Neuronal stem cell (in vitro differentiated cells): Measurements from ENCODE around the gene PEX5L.

Source experiments
- DNase-seq: peaks from one replicate; pipeline ENCODE4 v3.0.0-alpha.2; 2013; ENCODE audit warnings: low spot score
- H2AFZ ChIP-seq: one replicate; pipeline ENCODE4 v1.6.1; 2013; ENCODE audit warnings: mild to moderate bottlenecking, low read length, inconsistent platforms
- H2AK5ac ChIP-seq: 2 replicates; pipeline ENCODE4 v1.6.1; 2013; ENCODE audit warnings: low read depth, mild to moderate bottlenecking, inconsistent platforms, low read length, moderate library complexity, mixed read lengths
- H2BK120ac ChIP-seq: 2 replicates; pipeline ENCODE4 v1.6.1; 2013; ENCODE audit warnings: low read depth, mild to moderate bottlenecking, inconsistent platforms, low read length, moderate library complexity, mixed read lengths
- H2BK12ac ChIP-seq: one replicate; pipeline ENCODE4 v1.6.1; 2013; ENCODE audit warnings: low read length, inconsistent platforms
- H2BK15ac ChIP-seq: 2 replicates; pipeline ENCODE4 v1.6.1; 2013; ENCODE audit warnings: mild to moderate bottlenecking, low read length, inconsistent platforms, mixed read lengths
- H2BK5ac ChIP-seq: one replicate; pipeline ENCODE4 v1.6.1; 2013; ENCODE audit warnings: inconsistent platforms, mild to moderate bottlenecking, low read length, moderate library complexity
- H3K14ac ChIP-seq: one replicate; pipeline ENCODE4 v1.6.1; 2013; ENCODE audit warnings: low read length, inconsistent platforms
- H3K18ac ChIP-seq: 2 replicates; pipeline ENCODE4 v1.6.1; 2013; ENCODE audit warnings: low read length, inconsistent platforms
- H3K23ac ChIP-seq: 2 replicates; pipeline ENCODE4 v1.6.1; 2013; ENCODE audit warnings: low read depth, mild to moderate bottlenecking, mixed read lengths, low read length, inconsistent platforms; ENCODE audit not compliant: poor library complexity
- H3K27ac ChIP-seq: replicated peaks from 3 replicates; pipeline ENCODE4 v1.5.1; 2013; ENCODE audit warnings: low read length, inconsistent platforms
- H3K27me3 ChIP-seq, 3 experiments: 2 replicates each; pipeline ENCODE4 v1.6.1; 2013; ENCODE audit warnings: low read length in 3 of 3, mild to moderate bottlenecking in 2 of 3, inconsistent platforms in 1 of 3, low read depth in 1 of 3, mixed read lengths in 1 of 3, moderate library complexity in 1 of 3; ENCODE audit not compliant: control insufficient read depth in 3 of 3, insufficient read depth in 3 of 3
- H3K36me3 ChIP-seq, 2 donors: replicated peaks in 1 of 2; 2 replicates each; pipeline ENCODE4 v1.6.1; 2013; ENCODE audit warnings: low read length in 2 of 2; ENCODE audit not compliant: control insufficient read depth in 2 of 2, insufficient read depth in 2 of 2
- H3K4ac ChIP-seq: 2 replicates; pipeline ENCODE4 v1.6.1; 2013; ENCODE audit warnings: inconsistent platforms, mild to moderate bottlenecking, low read length, moderate library complexity
- H3K4me1 ChIP-seq, 2 donors: 1 replicate in 1 of 2; 2 replicates in 1 of 2; pipeline ENCODE4 v1.6.1; 2013; ENCODE audit warnings: low read length in 2 of 2, low read depth in 1 of 2; ENCODE audit not compliant: control insufficient read depth in 2 of 2, insufficient read depth in 1 of 2
- H3K4me2 ChIP-seq: one replicate; pipeline ENCODE4 v1.6.1; 2013; ENCODE audit warnings: mild to moderate bottlenecking, low read length, inconsistent platforms; ENCODE audit not compliant: insufficient read depth, poor library complexity, severe bottlenecking
- H3K4me3 ChIP-seq, 2 donors: 2 replicates each; pipeline ENCODE4 v1.5.1; 2013; ENCODE audit warnings: low read length in 2 of 2, mild to moderate bottlenecking in 2 of 2, inconsistent platforms in 1 of 2, moderate library complexity in 1 of 2
- H3K79me1 ChIP-seq: one replicate; pipeline ENCODE4 v1.6.1; 2013; ENCODE audit warnings: low read depth, mild to moderate bottlenecking, inconsistent platforms, low read length, moderate library complexity
- H3K9ac ChIP-seq: one replicate; pipeline ENCODE4 v1.6.1; 2013; ENCODE audit warnings: mild to moderate bottlenecking, low read depth, low read length, inconsistent platforms; ENCODE audit not compliant: poor library complexity
- H3K9me3 ChIP-seq, 2 donors: replicated peaks in 1 of 2; 2 replicates each; pipeline versions ENCODE3 to v1.6.1; 2013; ENCODE audit warnings: low read length in 2 of 2, mild to moderate bottlenecking in 2 of 2, inconsistent platforms in 1 of 2, low read depth in 1 of 2, mixed read lengths in 1 of 2, moderate library complexity in 1 of 2; ENCODE audit not compliant: control insufficient read depth in 2 of 2, insufficient read depth in 1 of 2
- H4K8ac ChIP-seq: one replicate; pipeline ENCODE4 v1.6.1; 2013; ENCODE audit warnings: low read depth, mild to moderate bottlenecking, inconsistent platforms, low read length, moderate library complexity
- H4K91ac ChIP-seq: one replicate; pipeline ENCODE4 v1.6.1; 2013; ENCODE audit warnings: low read length, low read depth, mild to moderate bottlenecking, inconsistent platforms; ENCODE audit not compliant: poor library complexity
- WGBS, 2 donors: extraction: QIAGEN DNeasy Blood & Tissue Kit; methylation state at CpG; one replicate each; pipeline ENCODE4 v1.1.7; 2013; ENCODE audit warnings: missing lambda C conversion rate in 2 of 2, mixed read lengths in 1 of 2; ENCODE audit not compliant: insufficient read length in 2 of 2, insufficient replicate concordance in 1 of 2; ENCODE audit errors: extremely low coverage in 2 of 2; 5-methylcytosine and 5-hydroxymethylcytosine counted together

Gene PEX5L

DNA sequence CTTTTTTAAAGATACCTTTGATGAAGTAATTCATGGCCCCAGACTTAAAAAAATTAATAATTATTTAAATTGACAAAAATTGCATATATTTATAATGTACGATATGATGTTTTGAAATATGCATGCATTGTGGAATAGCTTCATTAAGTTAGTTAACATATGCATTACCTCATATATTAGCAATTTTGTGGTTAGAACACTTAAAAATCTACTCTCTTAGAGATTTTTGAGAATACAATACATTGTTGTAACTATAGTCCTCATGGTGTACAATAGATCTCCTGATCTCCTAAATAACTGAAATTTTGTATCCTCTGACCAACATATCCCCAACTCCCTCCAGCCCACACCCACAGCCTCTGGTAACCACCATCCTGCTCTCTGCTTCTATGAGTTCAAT is 104.1 kb downstream of the PEX5L start:
- Histone ChIP-seq H3K27me3 (peaks cover 0 to 3% (median 0%) of the 10 kb centered on the region in 3 experiments), H4K8ac (no peak overlapping the region), H3K9me3 (peaks cover 0 to 2% of the 10 kb centered on the region in 2 donors), H2BK120ac (no peak overlapping the region), H2AK5ac (no peak overlapping the region), H3K27ac (no peak overlapping the region), H3K18ac (no peak overlapping the region), H2BK15ac (no peak overlapping the region), H3K9ac (no peak overlapping the region), H3K4ac (no peak overlapping the region), H2AFZ (no peak overlapping the region), H2BK12ac (no peak overlapping the region), H3K4me2 (no peak overlapping the region), H3K14ac (no peak overlapping the region), H3K4me3 (no peak overlapping the region), H2BK5ac (no peak overlapping the region), H3K36me3 (peaks cover 0 to 2% of the 10 kb centered on the region in 2 donors), H3K4me1 (peaks cover 0 to 3% of the 10 kb centered on the region in 2 donors), H3K23ac (no peak overlapping the region), H4K91ac (no peak overlapping the region), H3K79me1 (no peaks in the 10 kb centered on the region)
- no peak for DNase-seq
- WGBS, 2 donors: no CpG with 5 or more reads among the region's 1 CpG

DNA sequence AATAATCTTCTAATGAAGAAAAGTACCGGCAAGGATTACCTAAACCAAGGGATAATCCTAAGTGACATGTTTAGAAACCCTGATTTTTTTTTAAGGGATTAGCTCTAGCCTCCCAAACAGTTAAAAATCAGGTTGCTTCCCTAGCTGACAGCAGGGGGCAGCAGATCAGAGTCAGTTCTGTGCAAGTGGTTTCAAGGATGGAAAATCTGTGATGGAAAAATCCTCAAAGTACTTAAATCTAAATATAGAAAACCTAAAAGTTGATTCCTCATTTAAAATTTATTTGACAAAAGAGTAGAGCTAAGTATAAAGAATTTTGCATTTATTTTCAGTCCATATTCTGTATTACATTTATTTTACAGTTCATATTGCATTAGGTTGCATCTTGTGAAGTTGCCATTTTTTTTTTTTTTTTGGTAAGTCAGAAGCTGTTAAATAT is 107.6 kb downstream of the PEX5L start:
- no peaks in the 10 kb centered on the region for H3K27me3 ChIP-seq
- H3K14ac ChIP-seq: no peak overlapping the region
- H2AFZ ChIP-seq: no peak overlapping the region
- no peak overlapping the region for H3K4me2 ChIP-seq
- H3K23ac ChIP-seq: no peak overlapping the region
- peaks cover 0 to 2% of the 10 kb centered on the region in 2 donors for H3K36me3 ChIP-seq
- no peaks in the 10 kb centered on the region for H3K9me3 ChIP-seq
- no peak overlapping the region for H2BK12ac ChIP-seq
- peak; percentile 71 for DNase-seq
- no peak overlapping the region for H2BK5ac ChIP-seq
- H2BK120ac ChIP-seq: no peak overlapping the region
- no peak overlapping the region for H4K8ac ChIP-seq
- H3K4me3 ChIP-seq: no peak overlapping the region
- H3K79me1 ChIP-seq: no peaks in the 10 kb centered on the region
- no peak overlapping the region for H2BK15ac ChIP-seq
- no CpG with 5 or more reads among the region's 1 CpG for WGBS, 2 donors
- no peak overlapping the region for H3K27ac ChIP-seq
- H3K18ac ChIP-seq: no peak overlapping the region
- H2AK5ac ChIP-seq: no peak overlapping the region
- peaks cover 0 to 6% of the 10 kb centered on the region in 2 donors for H3K4me1 ChIP-seq
- H3K4ac ChIP-seq: no peak overlapping the region
- H3K9ac ChIP-seq: no peak overlapping the region
- no peak overlapping the region for H4K91ac ChIP-seq

DNA sequence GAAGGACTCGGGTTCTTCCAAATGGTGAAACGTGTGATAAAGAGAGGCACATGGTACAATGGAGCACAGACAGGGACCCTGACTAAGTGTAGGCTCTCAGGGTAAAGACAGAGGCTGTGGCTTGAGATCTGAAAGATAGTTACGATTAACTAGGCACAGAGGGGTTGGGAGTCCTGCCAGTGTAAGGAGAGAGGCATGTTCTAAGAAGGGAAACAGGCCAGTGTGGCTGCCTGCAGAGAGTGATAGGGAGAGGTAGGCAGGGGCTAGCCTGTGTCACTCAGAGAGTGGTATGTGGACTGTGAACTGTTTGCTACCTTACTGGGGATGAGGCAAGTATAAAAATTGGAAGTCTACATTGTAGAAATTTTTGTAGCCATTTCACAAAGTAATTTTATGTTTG is 109.5 kb downstream of the PEX5L start:
- no CpG with 5 or more reads among the region's 3 CpGs for WGBS, 2 donors
- no peak overlapping the region for H2BK5ac ChIP-seq
- H3K4ac ChIP-seq: no peak overlapping the region
- H3K79me1 ChIP-seq: no peaks in the 10 kb centered on the region
- H2BK15ac ChIP-seq: no peak overlapping the region
- no peak overlapping the region for H2BK12ac ChIP-seq
- no peak overlapping the region for H2AK5ac ChIP-seq
- peak overlapping the region; percentile 56 for H3K18ac ChIP-seq
- H2AFZ ChIP-seq: no peak overlapping the region
- no peak for DNase-seq
- no peaks in the 10 kb centered on the region for H3K36me3 ChIP-seq
- no peaks in the 10 kb centered on the region for H3K9me3 ChIP-seq
- no peak overlapping the region for H3K4me3 ChIP-seq
- H3K27ac ChIP-seq: no peak overlapping the region
- no peaks in the 10 kb centered on the region for H3K27me3 ChIP-seq
- no peak overlapping the region for H2BK120ac ChIP-seq
- no peak overlapping the region for H3K4me2 ChIP-seq
- peaks cover 0 to 6% of the 10 kb centered on the region in 2 donors for H3K4me1 ChIP-seq
- H3K23ac ChIP-seq: no peak overlapping the region
- H4K91ac ChIP-seq: peak overlapping the region; percentile 34
- no peak overlapping the region for H3K9ac ChIP-seq
- peak overlapping the region; percentile 96 for H4K8ac ChIP-seq
- no peak overlapping the region for H3K14ac ChIP-seq

DNA sequence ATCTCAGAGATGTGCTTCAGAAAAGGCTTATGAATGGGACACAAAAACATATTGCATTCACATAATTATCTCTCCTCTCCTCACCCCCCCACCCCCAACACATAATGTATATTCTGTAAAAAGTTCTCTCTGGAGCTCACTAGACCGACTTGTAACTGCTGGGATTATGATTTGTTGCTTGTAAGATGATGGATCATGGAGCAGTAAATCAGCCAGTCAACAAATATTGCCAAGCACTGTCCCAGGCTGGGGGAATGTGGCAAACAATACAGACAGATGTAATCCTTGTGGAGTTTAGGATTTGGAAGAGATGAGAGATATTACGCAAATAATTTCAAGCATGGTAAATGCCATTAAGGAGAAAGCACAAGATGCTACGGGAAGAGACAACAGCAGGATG is 114.8 kb downstream of the PEX5L start:
- no peaks in the 10 kb centered on the region for H3K9me3 ChIP-seq
- H3K4ac ChIP-seq: no peak overlapping the region
- H3K9ac ChIP-seq: no peak overlapping the region
- no peak overlapping the region for H3K14ac ChIP-seq
- no peaks in the 10 kb centered on the region for H3K4me1 ChIP-seq
- no peak overlapping the region for H3K27ac ChIP-seq
- DNase-seq: no peak
- no peak overlapping the region for H2BK5ac ChIP-seq
- no CpG with 5 or more reads among the region's 3 CpGs for WGBS, 2 donors
- H3K18ac ChIP-seq: no peak overlapping the region
- H3K4me3 ChIP-seq: no peak overlapping the region
- H3K36me3 ChIP-seq: no peaks in the 10 kb centered on the region
- no peak overlapping the region for H2AK5ac ChIP-seq
- no peaks in the 10 kb centered on the region for H3K79me1 ChIP-seq
- H2AFZ ChIP-seq: no peak overlapping the region
- no peak overlapping the region for H2BK15ac ChIP-seq
- no peak overlapping the region for H3K23ac ChIP-seq
- H3K4me2 ChIP-seq: no peak overlapping the region
- H4K91ac ChIP-seq: no peak overlapping the region
- no peak overlapping the region for H4K8ac ChIP-seq
- H2BK120ac ChIP-seq: no peak overlapping the region
- no peaks in the 10 kb centered on the region for H3K27me3 ChIP-seq
- H2BK12ac ChIP-seq: no peak overlapping the region
